HG03175 (cell line): ENCODE data around the gene ATP11A.
"Not testable (repeated sequence)": the region's sequence is repeated elsewhere in the genome, so short reads cannot be mapped to it uniquely, and the experiment has no call there.

Experiments used
- ATAC-seq: cut with Tn5 transposase; IDR thresholded peaks from one replicate; pipeline ENCODE4 v1.9.1; 2021; ENCODE audit warnings: mild to moderate bottlenecking, moderate library complexity; ENCODE audit not compliant: unreplicated experiment

ATP11A gene

DNA sequence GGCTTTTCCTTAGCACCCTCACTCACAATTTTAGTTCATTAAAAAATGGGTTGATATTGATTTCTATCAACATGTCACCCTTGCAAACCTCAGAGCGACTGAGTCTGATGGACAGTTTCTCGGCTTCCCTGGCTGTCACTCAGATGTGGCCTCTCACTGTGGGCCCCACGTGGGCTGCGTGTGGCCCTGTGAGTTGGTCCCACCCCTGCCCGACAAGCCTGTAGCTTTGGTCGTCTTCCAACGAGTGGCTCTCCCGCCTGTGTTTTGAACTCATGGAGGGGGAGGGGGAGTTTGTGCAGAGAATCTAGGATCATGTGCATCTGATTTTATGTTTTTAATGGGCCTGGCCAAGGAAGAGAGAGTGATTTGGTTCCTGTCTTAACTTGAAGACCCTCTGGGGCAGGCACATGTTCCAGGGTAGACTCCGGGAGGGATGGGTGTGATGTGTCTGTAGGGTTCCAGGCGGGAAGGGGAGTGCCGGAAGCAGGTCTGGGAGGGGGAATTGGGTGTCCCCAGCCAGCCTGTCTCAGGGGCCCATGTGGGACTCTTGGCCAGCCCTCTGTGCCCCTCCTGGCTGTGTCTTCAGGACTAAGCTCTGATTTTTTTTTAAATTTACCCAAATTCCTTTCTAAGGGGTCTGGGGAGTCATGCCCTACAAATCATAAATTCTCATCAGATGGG lies 18.9 kb downstream of the ATP11A start:
- ATAC-seq = no peak

DNA sequence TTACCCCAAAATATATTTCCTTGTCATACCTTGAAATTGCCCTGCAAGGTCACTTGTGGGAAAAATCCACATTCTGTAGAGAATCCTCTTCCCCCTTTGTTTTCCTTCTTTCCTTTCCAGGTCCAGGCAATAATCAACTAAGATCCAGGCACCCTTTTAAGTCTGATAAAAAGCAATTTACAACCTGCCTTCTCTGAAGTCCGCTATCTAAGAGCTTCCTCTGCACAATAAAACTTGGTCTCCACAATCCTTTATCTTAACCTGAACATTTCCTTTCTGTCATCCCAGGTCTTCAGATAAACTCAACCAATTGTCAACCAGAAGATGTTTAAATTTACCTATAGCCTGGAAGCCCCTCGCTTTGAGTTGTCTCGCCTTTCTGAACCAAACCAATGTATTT lies 19.5 kb downstream of the ATP11A start:
- not testable (repeated sequence) for ATAC-seq

DNA sequence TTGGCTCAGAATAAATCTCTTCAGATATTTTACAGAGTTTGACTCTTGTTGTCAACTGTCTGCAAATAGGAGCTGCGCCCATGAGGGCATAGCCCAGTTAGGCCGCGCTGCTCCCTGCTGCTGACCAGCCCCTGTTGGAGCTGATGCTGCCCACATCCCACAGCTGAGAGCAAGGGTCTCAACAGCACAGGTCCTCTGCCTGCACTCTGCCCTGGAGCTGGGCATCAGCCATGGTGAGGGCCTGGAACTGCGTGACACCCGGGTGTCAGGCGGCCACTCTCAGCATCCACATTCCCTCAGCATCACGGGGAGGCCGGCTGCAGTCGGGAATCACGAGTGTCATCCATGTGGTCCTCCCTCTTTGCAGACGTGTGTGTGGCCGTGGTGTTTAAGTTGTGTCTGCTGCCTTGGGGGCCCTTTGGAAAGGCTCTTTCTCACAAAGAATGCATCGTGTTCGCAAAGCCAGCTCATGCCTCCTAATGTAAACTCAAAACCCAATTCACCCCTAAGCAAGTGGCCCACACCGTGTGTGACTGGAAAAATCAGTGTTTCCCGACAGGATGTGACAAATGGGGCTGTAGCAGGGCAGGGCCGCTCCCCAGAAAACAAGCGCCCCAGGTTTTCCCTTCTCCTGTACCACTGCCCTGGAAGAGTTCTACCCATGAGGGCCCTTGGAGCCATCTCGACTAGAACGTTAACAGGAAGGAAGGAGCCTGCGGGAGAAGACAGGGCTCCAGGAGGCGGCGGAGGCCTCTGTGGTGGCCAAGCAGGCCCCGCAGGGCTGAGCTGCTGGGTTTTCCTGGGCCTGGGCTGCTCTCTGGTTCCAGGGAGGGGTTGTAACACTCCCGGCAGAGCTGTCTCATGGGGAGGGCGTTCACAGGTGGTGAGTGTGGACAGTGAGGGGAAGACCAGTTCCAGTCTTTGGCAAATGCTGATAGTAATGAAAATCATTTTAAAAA lies 20.3 kb downstream of the ATP11A start:
- no peak for ATAC-seq

DNA sequence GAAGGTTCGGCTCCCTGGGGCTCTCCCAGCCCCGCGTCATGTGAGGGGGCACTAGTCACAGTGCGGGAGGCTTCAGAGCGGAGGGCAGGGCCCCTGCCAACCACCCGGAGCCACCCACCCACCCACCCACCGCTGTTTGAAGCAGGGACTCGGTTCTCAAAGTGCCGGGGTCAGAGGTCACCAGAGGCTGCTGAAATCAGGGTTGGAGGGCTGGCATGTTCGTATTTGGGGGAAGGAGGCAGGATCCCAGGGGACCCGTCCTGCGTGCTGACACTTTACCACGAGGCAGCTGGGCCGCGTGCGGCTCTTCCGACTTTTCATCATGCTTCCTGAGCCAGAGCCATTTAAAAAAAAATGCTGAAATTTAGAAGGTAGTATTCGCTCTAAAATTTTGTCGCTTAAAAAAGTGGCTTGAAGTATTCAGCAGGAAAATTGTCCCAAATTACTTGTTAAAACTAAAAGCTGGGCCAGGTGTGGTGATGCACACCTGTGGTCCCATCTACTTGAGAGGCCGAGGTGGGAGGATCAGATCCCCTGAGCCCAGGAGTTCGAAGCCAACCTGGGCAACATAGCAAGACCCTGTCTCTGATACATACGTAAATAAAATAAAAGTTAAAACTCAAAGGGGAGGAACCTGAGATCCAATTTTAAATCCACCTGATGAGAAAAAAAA lies 21.2 kb downstream of the ATP11A start:
- no peak for ATAC-seq

DNA sequence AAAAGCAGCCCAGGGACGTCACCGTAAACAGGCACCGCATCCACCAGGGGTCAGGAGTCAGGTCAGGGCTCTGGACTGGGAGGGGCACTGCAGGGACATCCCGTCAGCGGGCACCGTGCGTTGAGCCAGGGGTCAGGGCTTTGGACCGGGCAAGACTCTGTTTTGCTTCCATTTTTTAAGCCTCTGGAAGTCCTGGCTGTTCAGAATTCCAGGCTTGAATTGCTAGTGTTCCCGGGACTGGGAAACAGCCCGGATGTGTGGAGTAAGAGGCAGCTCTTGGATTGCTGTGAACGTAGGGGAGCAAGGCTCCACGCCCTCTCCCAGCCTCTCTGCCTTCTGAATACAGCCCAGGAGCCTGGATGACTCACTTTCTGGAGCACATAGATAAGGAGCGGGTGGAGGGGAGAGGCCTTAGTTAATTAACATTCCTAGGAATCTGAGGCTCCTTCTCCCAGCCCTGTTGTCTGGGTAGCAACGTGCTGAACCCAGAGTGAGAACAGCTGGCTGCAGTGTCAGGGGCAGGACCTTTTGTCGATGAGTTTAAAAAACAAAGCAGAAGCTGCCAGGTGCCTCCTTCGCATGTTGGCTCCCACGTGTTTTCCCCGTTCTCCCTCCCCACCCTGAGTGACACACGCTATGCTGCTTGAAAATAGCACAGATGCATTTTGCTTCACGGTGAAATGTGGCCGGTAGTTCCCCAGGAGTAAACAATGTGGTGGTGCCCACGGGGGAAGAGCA lies 21.9 kb downstream of the ATP11A start:
- no peak for ATAC-seq

DNA sequence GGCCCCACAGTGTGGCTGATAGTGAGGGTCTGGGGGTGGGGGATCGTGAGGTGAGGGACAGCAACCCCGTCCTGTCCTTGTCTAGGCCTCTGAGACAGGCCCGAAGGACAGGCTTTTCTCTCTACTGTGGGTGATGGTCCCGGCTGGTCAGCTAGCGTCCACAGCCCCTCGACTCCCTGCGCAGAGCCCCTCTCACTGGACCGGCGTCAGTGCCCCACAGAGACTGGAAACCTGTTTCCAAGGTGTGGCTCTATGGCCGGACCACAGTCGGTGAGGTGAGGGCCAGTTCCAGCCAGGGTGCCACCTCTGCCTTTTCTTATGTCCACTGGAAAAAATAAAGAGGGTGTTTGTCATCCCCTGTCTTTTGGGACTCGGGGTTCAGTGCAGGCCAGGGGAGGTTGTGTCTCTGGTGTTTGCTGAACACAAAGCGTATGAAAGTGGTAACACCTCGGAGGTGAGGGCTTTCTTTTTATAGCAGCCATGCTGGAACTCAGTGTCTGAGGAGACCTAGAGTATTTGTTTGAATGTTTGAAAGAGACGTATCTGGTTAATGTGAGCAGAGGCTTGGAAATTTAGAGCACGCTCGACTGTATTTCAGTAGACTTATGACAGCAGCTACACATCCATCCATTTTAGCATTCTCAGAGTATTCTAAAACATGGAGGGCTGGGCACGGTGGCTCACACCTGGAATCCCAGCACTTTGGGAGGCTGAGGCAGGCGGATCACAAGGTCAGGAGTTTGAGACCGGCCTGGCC lies 22.8 kb downstream of the ATP11A start:
- no peak for ATAC-seq

DNA sequence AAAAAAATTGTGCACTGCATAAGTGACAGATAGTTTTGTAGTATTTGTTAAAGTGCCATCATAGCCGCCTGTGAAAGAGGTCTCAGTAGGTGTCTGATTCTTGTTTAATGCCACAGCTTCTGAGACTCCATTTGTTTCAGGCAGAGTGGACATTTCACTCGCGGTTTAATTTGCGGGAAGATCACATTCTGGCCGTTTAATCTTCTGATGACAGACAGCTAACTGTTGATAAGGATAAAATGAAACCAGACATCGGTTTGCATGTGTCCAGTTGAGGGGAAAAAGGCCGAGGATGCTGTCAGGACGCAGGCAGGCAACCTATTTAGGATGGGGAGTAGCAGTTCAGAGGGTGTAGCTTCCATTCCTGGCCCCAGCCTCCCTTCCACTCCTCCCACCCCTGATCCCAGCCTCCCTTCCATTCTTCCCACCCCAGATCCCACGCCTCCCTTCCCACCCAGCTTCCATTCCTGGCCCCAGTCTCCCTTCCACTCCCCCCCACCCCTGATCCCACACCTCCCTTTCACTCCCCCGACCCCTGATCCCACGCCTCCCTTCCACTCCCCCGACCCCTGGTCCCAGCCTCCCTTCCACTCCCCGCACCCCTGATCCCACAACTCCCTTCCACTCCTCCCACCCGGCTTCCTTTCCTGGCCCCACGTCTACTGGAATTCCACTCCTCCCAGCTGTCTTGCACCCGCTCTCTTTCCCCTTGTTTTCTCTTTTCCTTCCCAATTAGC lies 23.8 kb downstream of the ATP11A start:
- no peak for ATAC-seq

DNA sequence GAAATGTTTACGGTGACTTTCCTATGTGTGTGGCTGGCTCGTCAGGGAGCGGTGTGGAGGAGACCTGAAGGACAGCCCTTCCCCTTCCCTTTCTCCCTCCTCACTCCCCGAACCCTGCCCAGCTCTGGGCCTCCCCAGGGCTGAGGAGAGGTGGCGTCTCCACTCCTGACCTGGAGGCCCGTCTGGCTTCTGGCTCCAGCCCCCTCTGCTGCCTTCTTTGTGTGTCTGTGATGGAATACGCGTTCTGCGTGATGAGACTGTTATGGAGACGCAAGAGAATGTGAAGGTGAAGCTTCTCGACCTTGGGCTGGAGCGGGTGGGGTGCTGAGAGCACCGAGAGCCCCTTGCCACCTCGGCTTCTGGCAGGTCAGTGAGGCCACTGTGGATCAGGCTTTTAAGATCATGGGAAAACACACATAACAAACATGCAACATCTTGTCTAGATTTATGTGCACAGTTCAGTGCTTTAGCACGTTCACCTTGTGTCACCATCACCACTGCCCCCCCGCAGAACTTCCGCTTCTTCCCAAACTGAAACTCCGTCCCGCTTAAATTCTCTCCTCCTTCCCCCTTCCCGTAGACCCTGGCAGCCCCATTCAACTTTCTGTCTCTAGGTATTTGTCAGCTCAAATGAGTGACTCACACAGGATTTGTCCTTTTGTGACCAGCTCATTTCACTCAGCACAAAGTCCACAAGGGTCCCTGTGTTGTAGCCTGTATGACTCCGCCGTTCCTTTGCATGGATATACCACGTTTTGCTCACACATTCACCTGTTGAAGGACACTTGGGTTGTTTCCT lies 24.7 kb downstream of the ATP11A start:
- ATAC-seq = no peak

DNA sequence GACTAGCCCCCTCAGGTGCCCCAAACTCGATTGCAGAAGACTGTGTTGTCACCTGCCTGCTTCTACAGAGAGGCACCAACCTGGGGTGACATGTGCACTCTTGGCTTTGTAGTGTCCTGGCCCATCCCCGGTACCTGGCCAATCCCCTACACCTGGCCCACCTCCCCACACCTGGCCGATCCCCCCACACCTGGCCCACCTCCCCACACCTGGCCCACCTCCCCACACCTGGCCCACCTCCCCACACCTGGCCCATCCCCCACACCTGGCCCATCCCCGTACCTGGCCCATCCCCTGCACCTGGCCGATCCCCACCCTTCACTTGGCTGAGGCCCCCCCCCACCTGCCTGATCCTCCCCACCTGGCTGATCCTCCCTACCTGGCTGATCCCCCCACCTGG lies 25.4 kb downstream of the ATP11A start:
- ATAC-seq = no peak

DNA sequence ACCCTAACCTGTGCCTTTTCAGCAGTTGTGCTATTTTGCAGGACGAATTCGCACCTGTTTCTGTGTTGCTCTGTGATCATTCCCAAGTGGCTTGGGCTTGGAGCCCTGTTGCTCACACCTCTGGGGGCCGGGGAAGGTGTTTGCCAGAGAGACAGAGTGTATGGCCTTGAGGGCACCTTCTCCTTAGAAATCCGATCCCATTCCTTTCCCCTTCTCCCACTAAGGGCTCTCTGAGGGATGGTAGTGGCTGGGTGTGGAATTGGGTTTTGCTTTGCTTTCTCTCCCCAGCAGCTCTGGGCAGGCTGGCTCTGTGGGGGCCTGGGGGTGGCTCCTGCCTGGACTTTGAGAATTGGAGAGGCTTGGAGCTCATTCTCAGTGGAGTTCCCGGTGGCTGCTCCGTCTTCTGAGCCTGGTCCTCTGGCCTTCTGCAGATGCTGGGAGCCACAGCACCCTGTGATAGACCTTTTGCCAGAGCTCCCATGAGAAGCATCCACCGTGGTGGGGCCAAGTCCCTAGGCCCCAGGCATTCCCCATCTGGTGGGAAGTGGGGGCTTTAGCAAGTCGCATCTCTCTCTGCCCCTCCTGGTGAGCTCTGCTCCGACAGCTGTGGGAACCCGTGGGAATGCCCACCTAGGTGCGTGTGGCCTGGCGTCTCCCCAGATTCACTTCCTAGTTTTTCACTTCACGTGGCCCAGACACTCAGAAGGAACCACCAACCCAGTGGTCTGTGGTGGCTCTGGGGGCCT lies 26.1 kb downstream of the ATP11A start:
- no peak for ATAC-seq

DNA sequence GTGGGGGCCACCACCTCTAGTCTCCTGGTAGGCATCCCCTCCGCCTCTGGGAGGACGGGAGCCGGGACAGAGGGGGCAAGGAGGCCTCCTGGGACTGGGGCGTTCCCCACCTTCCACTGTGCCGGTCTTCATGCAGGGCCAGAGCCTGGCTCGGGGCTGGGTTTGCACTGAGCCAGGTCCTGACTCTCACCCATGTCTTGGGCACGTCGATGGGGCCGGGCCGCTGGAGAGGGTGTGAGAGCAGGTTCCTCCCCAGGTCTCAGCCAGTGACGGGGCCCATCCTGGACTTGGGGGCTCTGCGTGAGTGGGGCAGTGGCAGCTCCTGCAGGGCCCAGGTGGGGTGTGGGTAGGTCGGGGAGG lies 26.6 kb downstream of the ATP11A start:
- no peak for ATAC-seq

DNA sequence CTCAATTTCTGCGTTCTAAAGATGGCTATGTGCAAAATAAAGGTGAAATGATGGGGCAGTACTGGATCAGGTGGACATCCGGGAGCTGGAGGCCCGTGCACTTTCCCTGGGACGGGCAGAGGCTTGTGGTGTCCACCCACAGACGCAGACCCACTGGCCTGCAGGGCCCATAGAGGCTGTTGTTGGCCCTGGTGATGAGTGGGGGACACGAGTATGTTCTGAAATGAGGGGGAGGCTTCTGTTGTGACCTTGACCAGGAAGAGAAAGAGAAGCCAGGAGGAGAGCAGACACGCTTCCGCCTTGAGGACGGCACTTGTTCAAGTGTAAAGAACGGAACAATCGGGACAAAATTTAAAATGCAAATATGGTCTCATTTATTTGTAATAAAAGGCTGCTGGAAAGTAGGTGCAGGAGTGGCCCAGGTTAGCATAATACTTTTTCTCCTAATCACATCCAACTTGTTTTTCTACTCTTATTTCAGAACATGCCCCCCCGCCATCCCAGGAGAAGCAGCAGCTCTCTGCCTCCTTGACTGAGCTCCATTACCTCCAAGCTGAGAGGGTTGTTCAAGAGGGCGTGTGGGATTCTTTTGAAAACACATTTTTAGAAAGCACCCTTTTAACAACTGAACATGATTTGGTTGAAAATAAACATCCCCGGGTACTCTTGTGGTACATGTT lies 27.1 kb downstream of the ATP11A start:
- no peak for ATAC-seq

DNA sequence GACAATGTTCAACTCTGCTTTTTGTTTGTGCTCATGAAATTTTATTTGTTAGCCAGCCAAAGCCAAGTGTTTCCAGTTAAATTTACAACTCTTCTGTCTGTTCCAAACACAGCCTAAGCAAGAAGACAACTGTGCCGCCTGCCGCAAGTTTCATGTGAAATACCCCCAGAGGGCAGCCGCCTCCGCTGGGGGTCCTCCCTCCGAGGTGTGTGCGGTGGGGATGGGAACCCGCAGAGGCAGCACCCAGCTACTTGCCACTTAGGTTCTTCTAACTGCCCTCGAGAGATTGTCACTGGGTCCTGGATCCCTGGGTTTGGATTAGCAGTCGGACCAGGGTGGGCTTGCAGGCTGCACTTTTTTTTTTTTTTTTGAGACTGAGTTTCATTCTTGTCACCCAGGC lies 28.5 kb downstream of the ATP11A start:
- ATAC-seq = no peak

DNA sequence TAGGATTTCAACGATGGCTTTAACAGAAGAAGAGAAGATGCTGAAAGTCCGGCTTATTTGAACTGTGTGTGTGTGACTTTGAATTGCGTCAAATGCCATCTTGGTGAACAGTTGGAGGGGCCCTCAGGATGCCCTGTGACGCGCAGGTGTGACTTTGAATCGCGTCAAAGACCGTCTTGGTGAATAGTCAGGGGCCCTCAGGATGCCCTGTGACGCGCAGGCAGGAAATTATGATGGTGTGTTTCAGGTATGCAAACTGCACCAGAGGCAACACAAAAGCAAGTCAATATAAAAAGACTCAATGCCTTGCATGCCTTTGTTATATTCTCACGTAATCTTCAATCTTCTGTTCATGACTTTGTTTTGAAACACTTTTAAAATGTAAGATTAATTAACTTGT lies 29.2 kb downstream of the ATP11A start:
- ATAC-seq = no peak

DNA sequence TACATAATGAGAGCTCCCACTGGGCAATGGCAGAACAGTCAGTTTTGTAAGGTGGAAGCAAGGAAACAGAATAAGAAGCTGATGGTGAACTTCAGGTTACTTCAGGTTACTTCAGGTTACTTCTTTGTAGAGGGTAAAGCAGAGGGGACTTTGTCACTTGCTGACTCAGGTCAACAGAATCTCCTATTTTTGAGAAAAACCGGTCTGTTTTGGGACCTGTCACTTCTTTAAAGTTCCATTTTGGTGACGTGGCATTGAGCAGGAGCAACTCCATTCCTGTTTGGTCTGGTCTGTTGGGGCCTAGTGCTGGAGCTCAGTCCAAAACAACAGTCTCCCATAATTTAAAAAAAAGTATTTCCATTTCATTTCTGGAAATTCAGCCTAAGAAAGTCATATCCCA lies 29.7 kb downstream of the ATP11A start:
- no peak for ATAC-seq

DNA sequence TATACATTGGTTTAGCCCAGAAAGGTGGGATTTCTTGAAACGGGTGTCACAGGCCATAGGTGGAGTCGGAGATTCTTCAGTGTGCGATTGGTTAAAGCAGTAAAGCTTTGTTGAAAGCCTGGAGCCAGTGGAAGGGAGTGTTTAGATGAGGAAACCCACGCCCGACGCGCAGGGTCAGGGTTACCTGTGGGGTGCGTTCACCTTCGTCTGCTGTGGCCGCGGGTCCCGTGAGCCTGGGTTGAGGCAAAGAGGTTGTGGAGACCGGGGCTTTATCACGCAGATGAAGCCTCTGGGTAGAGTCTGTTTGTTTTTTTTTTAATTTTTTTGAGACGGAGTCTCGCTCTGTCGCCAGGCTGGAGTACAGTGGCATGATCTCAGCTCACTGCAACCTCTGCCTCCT lies 30.4 kb downstream of the ATP11A start:
- no peak for ATAC-seq

DNA sequence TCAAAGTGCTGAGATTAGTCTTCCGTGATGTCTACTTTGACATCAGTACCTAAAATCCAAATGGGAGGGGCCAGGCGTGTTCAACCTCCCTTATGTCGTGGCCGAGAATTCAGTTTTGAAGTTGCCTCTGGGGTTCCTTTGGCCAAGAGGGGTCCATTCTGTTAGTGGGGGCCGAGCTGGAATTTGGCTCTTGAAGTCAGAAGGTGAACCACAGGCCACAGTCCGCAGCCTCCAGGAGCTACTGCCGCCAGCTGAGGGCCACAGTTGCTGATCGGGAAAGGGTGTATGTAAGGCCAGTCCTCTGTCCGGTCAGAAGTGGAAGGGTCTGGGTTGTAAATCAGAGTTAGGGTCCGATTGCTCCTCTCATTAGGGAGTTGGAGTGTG lies 31.0 kb downstream of the ATP11A start:
- ATAC-seq = no peak
